GM19452 (cell line): ENCODE results near the gene COX19.
A peak's percentile ranks its signal among the peaks of the same experiment; 100 is the strongest.
"Not testable (repeated sequence)": the region's sequence is repeated elsewhere in the genome, so short reads cannot be mapped to it uniquely, and the experiment has no call there.

Experiments
- ATAC-seq: cut with Tn5 transposase; IDR thresholded peaks from one replicate; pipeline ENCODE4 v1.9.1; 2021; ENCODE audit not compliant: unreplicated experiment

The COX19 gene

DNA sequence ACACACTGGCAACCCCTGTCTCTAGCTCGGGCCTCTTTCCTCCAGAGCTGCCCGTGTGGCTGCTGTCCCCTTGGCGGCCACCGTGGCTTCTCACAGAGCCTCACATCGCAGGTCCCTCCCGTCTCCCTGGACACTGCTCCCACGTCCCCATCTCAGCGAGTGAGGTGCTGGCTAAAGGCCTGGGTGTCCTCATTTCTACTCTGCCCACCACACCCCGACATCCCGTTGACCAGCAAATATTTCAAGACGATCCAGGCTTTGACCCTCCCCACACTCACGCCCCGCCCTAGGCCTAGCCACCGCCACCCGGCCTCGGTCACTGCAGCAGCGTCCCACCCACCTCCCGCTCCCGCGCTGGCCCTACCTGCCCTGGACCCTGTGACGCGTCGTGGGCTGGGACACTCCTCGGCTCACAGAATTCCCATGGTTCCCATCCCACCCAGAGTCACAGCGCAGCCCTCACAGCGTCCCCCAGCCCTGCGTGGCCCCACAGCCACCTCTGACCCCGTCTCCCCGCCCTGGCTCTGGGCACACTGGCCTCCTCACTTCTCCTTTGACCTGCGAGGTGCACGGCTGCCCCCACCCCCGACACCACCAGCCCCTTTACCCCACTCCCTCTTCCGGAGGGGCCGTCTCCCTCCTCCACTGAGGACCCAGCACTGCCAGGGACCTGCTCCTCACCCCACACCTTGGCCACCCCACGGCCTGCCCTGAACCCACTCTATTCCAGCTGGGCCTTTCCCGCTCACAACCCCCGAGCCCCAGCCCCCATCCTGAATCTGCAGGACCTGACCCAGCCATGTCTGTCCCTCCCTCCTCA is 27.7 kb downstream of the COX19 start:
- ATAC-seq = no peak

DNA sequence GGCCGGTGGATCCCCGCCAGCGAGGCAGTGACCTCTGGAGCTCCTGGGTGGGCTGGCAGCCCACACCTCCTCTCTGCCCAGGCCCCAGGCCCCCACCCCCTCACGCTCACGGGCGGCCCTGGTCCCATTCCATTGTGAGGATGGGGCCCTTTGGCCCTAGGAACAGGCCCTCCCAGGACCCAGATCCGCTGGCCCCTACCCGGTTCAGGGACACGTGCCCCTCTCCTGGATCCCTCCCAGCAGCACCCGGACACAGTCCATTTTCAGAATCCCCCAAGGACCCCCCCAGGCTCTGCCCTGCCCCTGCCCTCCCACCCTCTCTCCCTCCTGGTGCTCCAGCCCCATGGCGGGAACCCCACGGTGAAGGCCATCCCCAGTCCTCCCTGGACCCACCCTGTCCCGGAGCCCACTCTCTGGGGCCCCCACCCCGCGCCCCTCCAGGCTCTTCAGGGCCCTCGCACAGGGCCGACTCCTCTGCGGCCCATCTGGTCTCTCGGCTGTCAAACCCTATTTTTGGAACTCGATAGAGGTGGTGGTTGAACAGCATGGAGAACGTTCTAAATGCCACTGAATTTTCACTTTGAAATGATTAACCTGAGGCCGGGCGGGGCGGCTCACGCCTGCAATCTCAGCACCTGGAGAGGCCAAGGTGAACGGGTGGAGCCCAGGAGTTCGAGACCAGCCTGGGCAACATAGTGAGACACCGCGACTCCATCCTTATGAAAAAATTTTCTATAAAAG is 28.9 kb downstream of the COX19 start:
- no peak for ATAC-seq

DNA sequence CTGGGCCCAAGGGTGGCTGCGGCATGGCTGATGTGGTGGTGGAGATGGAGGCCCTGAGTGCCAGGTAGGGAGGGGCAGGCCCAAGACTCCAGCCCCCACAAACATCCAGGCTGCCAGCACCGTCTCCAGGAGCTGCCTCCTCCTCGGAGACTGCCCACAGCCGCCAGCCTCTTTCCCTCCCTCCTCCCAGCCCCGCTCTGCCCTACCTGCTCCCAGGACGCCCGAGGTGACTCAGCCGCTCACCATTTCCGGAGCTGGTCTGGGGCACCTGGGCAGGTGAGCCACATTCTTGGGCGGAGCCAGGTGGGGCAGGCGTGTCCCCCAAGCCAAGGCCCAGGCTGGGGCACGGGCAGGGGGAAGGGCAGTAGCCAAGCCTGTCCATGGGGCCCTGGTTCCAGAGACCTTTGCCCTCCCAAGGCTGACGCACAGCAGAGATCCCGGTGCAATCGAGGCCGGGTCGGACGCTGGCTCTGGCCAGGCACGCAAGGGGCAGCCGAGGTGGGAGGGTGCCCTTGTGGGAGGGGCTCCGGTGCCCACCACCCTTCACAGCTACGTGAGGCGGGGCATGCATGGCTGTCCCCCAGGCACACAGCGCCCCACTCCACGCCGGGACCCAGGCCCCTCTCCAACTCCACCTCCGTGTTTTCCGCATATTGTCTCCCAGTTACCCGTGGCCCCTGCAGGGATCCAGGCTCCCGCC is 29.6 kb downstream of the COX19 start:
- no peak for ATAC-seq

DNA sequence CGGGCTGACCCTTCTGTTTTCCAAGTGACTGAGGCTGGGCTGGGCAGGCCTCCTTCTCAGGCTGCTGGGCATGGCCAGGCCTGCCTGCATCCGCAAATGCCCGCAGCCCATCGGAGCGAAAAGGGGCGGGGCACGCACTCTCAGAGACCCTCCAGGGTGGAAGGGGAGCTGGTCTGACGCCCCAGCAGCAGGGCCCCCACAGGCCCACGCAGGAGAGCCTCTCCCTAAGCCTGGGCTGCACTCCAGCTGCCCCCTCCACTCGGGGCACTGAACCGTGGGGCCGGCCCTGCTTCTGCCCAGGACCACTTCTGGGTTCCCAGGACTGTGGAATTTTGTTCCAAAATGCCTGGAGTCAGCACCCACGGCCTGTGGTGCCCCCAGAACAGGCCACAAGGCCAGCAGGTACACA is 30.2 kb downstream of the COX19 start:
- ATAC-seq = no peak

DNA sequence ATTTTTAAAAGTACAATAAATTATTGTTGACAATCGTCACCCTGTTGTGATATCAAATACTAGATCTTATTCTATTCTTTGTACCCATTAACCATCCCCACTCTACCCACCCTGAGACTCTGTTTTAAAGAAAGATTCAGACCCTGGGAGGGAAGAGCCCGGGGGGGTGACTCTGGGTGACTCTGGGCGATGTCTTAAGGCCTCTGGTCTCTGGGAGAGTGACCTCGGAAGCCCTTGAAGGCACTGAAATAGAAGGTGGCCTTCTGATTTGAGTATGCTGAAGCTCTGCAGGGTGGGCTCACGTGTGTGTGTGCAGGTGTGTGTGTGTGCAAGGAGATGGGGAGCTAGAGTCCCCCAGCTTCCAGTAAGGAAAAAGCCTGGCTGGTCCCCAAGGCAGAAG is 30.6 kb downstream of the COX19 start:
- ATAC-seq = no peak

DNA sequence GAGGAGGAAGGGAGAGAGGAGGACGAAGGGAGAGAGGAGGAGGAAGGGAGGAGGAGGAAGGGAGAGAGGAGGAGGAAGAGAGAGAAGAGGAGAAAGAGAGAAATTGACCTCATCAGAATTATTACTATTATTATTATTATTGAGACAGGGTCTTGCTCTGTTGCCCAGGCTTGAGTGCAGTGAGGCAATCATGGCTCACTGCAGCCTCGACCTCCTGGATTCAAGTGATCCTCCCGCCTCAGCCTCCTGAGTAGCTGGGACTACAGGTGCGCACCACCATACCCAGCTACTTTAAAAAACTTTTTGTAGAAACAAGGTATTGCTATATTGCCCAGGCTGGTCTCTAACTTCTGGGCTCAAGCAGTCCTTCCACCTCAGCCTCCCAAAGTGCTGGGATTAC is 31.6 kb downstream of the COX19 start:
- ATAC-seq = not testable (repeated sequence)

DNA sequence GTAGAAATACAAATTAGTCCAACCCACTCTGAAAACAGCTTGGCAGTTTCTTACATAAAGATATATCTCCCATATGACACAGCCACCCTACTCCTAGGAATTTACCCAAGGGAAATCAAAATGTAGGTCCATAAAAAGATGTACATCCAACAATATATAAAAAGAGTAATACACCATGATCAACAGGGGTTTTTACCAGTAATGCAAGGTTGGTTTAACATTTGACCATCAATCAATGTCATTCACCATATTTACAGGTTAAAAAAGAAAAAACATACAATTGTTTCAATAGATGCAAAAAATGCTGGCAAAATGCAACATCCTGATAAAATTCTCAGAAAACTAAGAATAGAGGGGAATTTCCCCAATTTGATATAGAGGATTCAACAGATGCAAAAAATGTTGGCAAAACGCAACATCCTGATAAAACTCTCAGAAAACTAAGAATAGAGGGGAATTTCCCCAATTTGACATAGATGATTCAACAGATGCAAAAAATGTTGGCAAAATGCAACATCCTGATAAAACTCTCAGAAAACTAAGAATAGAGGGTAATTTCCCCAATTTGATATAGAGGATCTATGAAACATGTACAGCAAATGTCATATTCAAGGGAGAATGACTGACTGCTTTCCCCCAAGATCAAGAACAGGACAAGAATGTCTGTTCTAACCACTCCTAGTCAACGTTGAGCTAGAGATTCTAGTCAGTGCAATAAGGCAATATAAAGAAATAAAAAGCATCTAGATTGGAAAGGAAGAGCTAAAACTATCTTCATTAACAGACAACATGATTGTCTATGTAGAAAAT is 34.5 kb downstream of the COX19 start:
- no peak for ATAC-seq

DNA sequence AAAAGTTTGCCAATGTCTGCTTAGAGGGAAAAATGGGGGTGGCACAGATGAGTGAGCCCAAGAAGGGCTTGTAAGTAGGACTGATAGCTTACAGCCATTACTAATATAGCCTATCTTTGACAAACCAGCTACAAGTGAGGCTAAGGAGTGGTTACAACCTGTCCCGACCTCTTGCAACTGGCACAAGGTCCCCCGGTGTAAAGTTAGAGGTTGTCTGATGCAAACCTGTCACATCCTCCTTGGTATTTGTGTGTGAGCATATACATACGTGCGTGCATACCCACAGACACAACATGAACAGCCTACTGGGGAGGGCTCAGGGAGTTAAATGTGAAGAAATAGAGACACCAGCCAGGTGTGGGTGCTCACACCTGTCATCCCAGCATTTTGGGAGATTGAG is 35.5 kb downstream of the COX19 start:
- no peak for ATAC-seq

DNA sequence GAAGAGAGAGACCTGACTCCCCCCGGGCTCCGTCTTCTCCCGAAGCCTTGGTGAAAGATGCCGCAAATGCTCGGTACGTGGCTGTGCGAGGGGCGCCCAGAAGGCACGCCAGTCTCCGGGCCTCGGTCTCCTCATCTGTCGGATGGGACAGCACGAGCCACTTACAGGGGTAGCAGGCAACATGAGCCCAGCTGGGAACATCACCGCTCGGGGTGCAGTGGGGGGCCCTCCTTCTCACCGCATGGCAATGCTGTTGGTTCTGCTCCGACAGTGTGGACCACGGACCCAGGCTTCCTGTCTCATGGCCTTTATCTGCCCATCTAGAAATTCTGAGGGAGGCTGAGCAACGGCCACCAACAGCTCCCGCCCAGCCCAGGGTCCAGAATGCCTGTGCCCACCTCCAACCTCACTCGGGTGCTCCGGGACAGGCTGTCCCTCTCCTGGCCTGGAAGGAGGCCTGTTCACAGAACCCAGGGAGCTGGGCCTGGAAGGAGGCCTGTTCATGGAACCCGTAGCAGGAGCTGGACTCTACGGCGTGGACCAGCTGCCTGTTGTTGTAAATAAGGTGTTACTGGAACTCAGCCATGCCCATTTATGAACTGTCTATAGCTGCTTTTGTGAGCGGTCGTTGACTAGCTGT is 36.7 kb downstream of the COX19 start:
- no peak for ATAC-seq

DNA sequence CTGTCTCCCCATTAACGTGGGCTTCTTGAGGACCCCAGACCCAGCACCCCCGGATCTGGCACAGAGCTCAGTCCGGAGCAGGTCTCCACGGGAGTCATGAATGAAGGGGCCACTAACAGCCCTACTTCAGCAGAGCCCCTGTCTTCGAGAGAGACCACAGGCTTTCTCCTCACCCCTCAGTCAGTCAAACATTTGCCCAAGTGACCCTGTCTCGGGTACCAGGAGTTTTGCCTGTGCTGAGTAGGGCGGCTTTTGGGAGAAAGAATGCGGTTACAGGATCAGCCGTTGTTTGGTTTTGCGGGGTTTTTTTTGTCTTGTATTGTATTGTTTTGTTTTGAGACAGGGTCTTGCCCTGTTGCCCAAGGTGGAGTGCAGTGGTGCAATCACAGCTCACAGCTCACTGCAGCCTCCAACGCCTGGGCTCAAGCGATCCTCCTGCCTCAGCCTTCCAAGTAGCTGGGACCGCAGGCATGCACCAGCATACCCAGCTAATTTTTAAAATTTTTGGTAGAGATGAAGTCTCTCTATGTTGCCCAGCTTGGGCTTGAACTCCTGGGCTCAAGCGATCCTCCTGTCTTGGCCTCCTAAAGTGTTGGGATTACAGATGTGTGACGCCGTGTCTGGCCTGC is 37.4 kb downstream of the COX19 start:
- no peak for ATAC-seq

DNA sequence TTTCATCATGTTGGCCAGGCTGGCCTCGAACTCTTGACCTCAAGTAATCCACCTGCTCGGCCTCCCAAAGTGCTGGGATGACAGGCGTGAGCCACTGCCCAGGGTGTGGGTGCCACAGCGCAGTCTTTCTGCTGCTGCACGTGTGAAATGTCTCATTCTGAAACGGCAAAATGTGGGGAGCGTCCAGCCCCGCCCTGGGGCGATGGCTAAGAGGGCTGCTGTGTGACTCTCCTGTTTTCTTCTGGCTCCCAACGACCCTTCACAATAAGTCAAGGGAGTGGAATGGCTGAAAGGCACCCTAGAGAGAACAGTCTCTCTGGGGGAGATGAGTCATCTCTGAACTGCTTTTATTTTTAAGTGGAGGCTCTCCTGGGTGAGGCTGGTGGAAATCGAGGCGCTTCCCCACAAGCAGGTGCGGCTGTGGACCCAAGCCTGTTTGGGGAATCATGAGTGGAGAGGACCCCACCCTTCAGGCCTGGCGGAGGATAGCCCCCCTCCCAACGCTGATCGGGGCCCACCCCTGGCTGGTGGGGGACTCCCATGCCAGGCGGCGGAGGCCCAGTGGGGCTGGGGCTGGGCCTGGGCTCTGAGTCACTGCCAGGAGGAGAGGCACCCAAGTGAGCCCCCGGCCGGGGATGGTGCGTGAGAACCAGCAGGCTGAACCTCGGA is 38.8 kb downstream of the COX19 start:
- peak; percentile 68 for ATAC-seq

DNA sequence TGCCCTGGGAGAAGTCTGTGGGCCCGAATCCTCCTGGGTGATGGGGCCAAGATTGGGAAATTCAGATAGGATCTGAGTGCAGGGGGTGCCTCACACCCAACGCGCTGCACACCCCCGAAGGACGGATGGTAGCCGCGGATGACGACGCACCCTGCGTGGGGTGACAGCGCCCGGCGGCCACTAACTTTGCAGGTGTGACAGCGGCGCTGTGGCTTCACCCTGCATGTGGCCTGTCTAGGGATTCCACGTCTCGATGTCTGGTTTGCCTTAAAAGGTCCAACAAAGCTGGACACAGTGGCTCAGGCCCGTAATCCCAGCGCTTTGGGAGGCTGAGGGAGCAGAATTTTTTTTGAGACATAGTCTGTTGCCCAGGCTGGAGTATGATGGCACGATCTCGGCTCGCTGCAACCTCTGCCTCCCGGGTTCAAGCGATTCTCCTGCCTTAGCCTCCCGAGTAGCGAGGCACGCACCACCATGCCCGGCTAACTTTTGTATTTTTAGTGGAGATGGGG is 39.4 kb downstream of the COX19 start:
- ATAC-seq = no peak

DNA sequence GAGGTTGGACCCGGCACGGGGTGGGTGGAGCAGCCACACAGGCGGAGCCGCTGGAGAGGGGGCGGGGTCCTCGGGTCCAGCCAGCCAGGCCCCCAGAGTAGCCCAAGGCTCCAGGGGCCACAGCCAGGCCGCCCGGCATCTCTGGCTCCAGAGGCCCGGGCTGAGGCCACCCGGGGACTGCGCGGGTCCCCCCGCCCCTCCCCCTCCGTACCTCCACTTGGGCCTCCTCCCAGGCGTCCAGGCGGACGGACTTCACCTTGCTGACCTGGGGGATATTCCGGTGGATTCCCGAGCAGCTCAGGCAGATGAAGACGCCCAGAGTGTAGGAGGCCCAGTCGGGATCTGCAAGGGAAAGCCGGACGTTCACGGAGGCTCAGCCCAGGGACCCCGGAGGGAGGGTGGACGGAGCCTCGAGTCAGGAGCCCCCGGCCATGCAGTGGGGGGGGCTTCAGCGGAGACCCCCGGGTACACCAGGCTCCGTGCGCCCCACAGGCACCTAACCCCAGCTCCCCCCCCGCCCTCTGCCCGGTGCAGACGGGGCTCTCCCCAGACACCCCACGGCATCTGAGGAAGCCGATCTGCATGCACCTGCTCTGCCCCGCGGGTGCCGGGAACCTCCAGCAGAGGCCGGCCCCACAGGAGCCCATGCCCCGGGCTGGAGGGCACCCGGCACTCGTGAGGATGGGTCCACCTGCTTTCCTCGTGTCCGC is 40.0 kb downstream of the COX19 start:
- ATAC-seq = no peak

DNA sequence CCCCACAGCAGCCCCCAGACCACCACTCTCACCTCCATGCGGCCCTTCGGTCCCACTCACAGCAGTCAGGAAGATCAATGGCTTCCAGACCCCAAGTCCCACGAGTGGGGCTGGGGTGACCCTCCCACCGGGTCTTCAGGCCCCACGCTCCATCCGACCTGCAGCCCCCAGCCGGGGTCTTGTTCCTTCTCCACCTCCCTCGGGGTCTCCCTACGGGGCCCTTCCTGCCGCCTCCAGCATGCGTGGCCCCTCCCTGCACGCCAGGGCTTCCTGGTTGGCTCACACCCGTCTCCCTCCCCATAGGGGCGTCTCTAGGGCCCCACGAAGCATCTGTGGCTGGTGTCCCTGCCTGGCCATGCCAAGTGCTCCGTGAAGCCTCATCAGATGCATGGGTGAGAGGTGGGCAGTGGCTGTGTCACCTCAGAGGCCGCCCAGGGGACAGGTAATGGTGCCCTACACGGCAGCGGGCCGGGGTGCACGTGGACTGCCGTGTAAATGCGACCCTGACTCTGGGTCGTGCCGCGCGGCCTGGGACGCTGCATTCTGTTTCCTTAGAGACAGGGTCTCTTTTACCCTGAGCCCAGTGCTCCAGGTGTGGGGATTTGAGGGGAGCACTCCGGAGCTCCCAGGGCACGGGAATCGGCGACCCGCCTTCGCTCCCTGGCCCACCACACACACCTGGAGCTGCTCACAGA is 40.7 kb downstream of the COX19 start:
- no peak for ATAC-seq

DNA sequence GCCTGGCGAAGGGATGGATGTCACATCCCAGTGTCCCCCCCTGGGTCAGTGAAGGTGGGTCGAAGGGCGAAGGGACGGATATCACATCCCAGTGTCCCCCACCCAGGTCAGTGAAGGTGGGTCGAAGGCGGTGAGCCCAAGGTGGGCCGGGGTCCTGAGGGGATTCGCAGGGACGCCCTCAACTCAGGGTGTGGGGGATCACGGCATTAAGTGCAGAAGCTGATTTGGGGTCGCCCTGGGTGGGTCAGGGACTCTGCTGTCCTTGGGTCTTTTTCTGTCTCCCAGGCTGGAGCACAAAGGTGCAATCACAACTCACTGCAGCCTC is 42.7 kb downstream of the COX19 start:
- no peak for ATAC-seq

DNA sequence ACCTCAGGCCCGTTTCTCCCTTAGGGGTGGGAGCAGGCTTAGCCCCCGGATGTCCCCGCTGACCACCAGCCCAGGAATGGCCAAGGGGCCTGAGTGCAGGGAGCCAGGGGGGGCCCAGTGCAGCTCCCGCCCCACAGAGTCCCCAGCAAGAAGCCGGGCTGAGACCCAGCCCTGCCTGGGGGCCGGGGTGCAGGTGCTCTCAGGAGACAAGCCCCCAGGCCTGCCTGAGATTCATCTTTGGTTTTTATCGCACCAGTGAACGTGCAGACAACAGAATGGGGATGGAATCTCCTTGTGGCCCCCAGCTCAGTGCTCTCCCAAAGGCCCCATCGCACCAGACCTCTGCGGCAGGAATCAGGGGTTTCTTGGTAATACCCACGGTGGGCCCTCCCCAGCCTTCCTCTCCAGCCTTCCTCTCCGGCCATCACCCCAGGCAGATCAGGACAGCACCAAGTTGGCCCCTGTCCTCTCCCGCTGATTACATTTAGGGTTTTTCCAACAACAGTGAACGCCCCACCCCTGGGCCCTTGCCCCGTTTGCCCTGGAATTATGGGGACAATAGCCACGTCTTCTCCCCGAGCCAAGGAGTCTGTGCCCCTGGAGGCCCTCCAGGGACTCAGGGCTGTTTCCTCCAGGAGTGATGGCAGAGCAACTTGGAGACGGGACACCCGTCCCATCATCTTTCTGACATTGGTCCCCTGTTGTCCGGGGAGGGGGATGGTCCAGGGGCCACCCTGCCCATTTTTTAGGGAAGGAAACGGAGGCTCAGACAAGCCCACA is 43.3 kb downstream of the COX19 start:
- no peak for ATAC-seq

DNA sequence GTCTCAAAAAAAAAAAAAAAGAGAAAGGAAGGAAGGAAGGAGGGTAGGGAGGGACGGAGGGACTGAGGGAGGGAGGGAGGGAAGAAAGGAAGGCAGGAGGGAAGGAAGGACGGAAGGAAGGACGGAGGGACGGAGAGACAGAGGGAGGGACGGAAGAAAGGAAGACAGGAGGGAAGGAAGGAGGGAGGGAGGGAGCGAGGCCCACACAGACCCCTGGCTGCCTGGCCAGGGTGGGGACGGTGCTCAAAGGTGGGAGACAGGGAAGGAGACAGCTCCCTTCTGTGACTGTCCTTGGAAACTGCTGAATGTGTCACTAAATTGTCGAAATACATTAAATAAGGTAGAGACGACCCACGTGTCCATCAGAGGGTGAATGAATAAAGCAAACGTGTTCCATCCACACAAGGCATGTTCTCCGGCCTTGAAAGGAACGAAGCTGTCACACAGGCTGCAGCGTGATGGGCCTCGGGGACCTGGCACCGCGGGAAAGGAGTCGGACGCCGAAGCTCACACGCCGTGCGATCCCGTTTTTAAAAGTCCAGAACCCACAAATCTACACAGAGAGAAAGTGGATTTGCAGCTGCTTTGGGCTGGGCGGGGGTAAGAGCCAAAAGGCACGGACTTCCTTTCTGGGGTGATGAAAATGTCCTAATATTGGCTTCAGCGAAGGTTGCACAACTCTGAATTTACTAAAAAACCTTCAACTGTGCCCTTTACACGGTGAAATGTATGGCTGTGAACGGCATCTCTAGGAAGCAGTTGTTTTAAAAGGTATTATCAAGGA is 44.2 kb downstream of the COX19 start:
- ATAC-seq = no peak
